ENCODE data around the gene MCCC1. TPM values are rescaled to one million over a fixed set of nuclear protein-coding genes. Genes with fewer than 3 reads are reported as not detected.
"Not testable (repeated sequence)": the region's sequence is repeated elsewhere in the genome, so short reads cannot be mapped to it uniquely, and the experiment has no call there.

Gene MCCC1
- total RNA-seq, 2 experiments from 2014 or later, result 24.0 to 25.1 TPM

- ChIA-PET CTCF (interaction anchor here (0.6 kb wide), 1 partner anchor 307 kb away, joined by 3 read pairs; no protein-coding TSS in a partner anchor), POLR2A (no interaction called here)
- H3K27me3 Mint-ChIP-seq, result no peaks in the 10 kb centered on the region
- H3K27ac Mint-ChIP-seq, result no peak overlapping the region
- H3K4me1 Mint-ChIP-seq, result no peaks in the 10 kb centered on the region
- H3K36me3 Mint-ChIP-seq (ENCODE audit: low read depth), result peaks cover 27% of the 10 kb centered on the region
- H3K9me3 Mint-ChIP-seq, result no peaks in the 10 kb centered on the region
- no peak for DNase-seq
- no peak overlapping the region for H3K4me3 Mint-ChIP-seq
Observed at GRCh38 chr3:183028416-183028815, 70.9 kb downstream of the MCCC1 start.

DNA sequence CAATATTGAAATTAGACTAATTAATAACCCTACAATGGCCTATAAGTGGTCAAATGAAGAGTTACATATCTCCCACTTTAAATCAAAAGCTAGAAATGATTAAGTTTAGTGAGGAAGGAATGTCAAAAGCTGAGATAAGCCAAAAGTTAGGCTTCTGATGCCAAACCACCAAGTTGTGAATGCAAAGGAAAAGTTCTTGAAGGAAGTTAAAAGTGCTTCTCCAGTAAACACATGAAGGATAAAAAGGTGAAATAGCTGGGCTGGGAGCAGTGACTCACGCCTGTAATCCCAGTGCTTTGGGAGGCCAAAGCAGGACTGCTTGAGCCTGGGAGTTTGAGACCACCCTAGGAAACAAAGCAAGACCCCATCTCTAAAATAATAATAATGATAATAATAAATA is 72.0 kb downstream of the MCCC1 start:
- ChIA-PET POLR2A (no interaction called here), CTCF (interaction anchor here (0.7 kb wide), 1 partner anchor 23 kb away, joined by 3 read pairs; no protein-coding TSS in a partner anchor)

DNA sequence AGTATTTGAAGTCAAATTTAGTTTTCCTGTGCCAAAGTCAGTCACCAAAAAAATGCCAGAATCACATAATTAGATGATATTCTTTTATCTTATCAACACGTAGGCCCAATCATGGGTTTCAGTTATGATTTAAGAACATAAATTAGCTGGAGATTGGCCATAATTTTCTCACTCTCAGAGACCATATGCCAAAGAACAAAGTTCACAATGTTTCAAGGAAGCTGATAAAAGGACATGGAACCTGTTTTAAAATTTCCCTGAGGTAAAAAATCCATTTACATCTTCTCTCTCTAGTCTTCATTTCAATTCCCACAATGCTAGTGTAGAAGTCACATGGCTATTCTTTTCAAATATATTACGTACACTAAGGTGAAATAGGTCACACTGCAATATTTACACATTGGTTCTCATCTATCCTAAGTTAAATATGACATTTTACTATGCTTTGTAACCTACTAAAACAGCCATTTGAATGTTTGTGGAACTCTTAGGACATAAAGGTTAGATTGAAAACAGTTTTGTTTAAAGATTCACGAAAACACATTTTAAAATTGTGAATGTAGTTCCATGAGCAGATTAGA is 76.3 kb downstream of the MCCC1 start:
- CTCF ChIA-PET, result interaction anchor here (0.6 kb wide), 1 partner anchor 64 kb away, joined by 4 read pairs; no protein-coding TSS in a partner anchor
- peaks cover 19% of the 10 kb centered on the region for H3K36me3 Mint-ChIP-seq (ENCODE audit: low read depth)
- no peak for DNase-seq
- H3K4me1 Mint-ChIP-seq, result no peaks in the 10 kb centered on the region
- POLR2A ChIA-PET, result no interaction called here
- no peaks in the 10 kb centered on the region for H3K27me3 Mint-ChIP-seq
- H3K9me3 Mint-ChIP-seq, result no peaks in the 10 kb centered on the region
- H3K27ac Mint-ChIP-seq, result no peak overlapping the region
- no peak overlapping the region for H3K4me3 Mint-ChIP-seq

More for the DNA sequence above, 72.0 kb downstream of the MCCC1 start:
- no peaks in the 10 kb centered on the region for H3K4me1 Mint-ChIP-seq
- H3K36me3 Mint-ChIP-seq (ENCODE audit: low read depth), result peaks cover 29% of the 10 kb centered on the region
- H3K4me3 Mint-ChIP-seq, result no peak overlapping the region
- H3K27me3 Mint-ChIP-seq, result no peaks in the 10 kb centered on the region
- H3K27ac Mint-ChIP-seq, result no peak overlapping the region
- no peak for DNase-seq
- no peaks in the 10 kb centered on the region for H3K9me3 Mint-ChIP-seq

DNA sequence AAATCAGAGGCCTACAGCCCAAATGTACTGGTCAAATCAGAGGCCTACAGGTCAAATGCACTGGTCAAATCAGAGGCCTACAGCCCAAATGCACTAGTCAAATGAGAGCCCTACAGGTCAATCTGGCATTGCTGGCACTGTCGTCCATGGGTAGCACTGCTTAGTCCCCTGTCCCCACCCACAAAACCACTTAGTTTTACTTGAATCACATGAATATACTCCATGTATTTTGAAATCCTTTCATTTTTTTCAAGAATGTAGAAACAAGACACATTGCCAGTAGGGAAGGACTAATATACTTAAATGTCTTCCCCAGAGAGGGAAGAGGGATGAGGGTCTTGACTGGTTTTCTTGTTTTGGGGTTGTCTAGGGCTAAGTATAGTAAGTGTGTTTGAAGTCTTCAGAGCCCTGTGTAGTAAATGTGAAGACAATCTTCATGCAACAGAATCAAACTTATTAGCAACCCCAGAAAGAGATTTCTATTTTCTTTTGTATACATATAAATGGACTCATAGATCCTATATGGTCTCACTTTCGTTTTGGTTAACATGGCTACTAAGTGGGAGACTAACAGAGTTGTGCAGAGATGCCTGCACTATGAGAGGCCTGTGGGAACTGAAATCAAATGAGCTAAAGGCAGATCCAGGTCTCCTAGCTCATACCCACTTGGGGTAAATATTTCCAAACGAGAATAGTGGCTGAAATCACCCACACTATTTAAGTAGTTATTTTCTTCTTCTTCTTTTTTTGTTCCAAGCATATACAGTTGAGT is 80.7 kb downstream of the MCCC1 start:
- Mint-ChIP-seq H3K9me3 (no peaks in the 10 kb centered on the region), H3K27me3 (no peaks in the 10 kb centered on the region), H3K4me3 (no peak overlapping the region), H3K27ac (peak overlapping the region; percentile 65), H3K4me1 (no peaks in the 10 kb centered on the region), H3K36me3 (ENCODE audit: low read depth) (peaks cover 29% of the 10 kb centered on the region)
- peak; percentile 17 for DNase-seq
- ChIA-PET CTCF (no interaction called here), POLR2A (no interaction called here)

DNA sequence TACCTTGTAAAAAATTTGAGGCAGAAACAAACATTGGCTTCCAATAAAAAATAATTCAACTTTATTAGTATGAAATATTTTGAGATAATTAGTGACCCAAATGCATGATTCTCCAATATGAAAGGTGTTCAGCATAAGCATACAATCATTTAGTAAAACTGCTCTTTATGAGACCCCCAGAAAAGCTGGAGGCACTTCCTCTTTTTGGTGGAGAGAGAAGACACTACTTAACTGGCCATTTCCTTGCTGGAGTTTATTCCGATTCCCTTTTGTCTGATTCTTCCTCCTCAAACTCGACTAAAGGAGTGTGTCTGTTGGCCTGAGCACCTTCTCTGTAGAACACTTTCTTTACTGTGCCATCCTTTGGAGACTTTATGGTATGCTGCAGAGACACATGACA is 84.1 kb downstream of the MCCC1 start:
- POLR2A ChIA-PET, result interaction anchor here (0.6 kb wide), 1 partner anchor 79 kb away, joined by 4 read pairs; no protein-coding TSS in a partner anchor
- Mint-ChIP-seq H3K36me3 (ENCODE audit: low read depth) (peaks cover 24% of the 10 kb centered on the region), H3K4me3 (no peak overlapping the region), H3K27me3 (no peaks in the 10 kb centered on the region), H3K4me1 (no peaks in the 10 kb centered on the region), H3K9me3 (no peaks in the 10 kb centered on the region), H3K27ac (no peak overlapping the region)
- no peak for DNase-seq
- CTCF ChIA-PET, result interaction anchor here (0.6 kb wide), 1 partner anchor 245 kb away, joined by 4 read pairs; no protein-coding TSS in a partner anchor

DNA sequence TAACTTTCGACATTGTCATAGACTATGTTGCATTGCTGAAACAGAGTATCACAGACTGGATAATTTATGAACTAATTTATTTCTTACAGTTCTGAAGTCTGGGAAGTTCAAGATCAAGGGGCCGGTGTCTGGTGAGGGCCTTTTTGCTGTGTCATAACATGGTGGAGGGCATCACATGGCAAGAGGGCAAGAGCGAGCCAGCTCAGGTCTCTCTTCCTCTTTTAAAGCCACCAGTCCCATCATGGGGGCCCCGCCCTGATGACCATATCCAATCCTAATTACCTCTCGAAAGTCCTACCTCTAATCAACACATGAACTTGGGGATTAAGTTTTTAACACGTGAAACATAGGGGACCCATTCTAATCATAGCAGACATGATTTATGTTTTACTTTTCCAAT is 85.4 kb downstream of the MCCC1 start:
- ChIA-PET CTCF (no interaction called here), POLR2A (no interaction called here)
- H3K9me3 Mint-ChIP-seq, result no peaks in the 10 kb centered on the region
- no peak overlapping the region for H3K27ac Mint-ChIP-seq
- peaks cover 18% of the 10 kb centered on the region for H3K36me3 Mint-ChIP-seq (ENCODE audit: low read depth)
- H3K4me1 Mint-ChIP-seq, result no peaks in the 10 kb centered on the region
- no peak overlapping the region for H3K4me3 Mint-ChIP-seq
- H3K27me3 Mint-ChIP-seq, result no peaks in the 10 kb centered on the region
- no peak for DNase-seq

- ChIA-PET POLR2A (no interaction called here), CTCF (no interaction called here)
- H3K36me3 Mint-ChIP-seq (ENCODE audit: low read depth), result peaks cover 15% of the 10 kb centered on the region
- no peak for DNase-seq
- H3K4me3 Mint-ChIP-seq, result no peak overlapping the region
- H3K4me1 Mint-ChIP-seq, result no peaks in the 10 kb centered on the region
- H3K27me3 Mint-ChIP-seq, result no peaks in the 10 kb centered on the region
- no peak overlapping the region for H3K27ac Mint-ChIP-seq
- H3K9me3 Mint-ChIP-seq, result no peaks in the 10 kb centered on the region
Observed at GRCh38 chr3:183013074-183013473, 86.2 kb downstream of the MCCC1 start.

DNA sequence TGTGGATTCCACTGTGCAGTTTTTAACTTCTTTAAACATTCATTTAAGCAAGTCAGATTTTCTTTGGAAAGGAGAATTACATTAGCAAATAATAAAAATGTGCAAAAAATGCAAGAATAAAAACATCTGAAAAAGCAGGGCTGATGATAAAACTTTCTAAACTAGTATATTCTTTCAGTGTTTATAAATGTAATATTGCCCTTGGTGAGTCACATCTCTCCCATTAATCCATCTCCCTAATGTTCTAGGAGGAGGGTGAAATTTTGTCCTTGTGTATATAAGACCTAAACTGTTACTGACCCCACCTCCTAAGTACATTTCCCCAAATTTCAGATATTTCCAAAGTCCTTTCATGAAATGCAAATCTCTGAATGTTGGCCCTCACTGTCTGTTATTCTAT is 90.5 kb downstream of the MCCC1 start:
- Mint-ChIP-seq H3K27me3 (no peaks in the 10 kb centered on the region), H3K36me3 (ENCODE audit: low read depth) (no peaks in the 10 kb centered on the region), H3K4me1 (no peaks in the 10 kb centered on the region), H3K9me3 (no peaks in the 10 kb centered on the region), H3K27ac (no peak overlapping the region), H3K4me3 (no peak overlapping the region)
- no peak for DNase-seq
- ChIA-PET POLR2A (no interaction called here), CTCF (no interaction called here)

GRCh38 chr3:183008303-183008702 is 91.0 kb downstream of the MCCC1 start:
- Mint-ChIP-seq H3K4me1 (no peaks in the 10 kb centered on the region), H3K9me3 (no peaks in the 10 kb centered on the region), H3K27me3 (no peaks in the 10 kb centered on the region), H3K36me3 (ENCODE audit: low read depth) (no peaks in the 10 kb centered on the region), H3K4me3 (no peak overlapping the region), H3K27ac (no peak overlapping the region)
- CTCF ChIA-PET, result no interaction called here
- POLR2A ChIA-PET, result no interaction called here
- DNase-seq, result no peak

DNA sequence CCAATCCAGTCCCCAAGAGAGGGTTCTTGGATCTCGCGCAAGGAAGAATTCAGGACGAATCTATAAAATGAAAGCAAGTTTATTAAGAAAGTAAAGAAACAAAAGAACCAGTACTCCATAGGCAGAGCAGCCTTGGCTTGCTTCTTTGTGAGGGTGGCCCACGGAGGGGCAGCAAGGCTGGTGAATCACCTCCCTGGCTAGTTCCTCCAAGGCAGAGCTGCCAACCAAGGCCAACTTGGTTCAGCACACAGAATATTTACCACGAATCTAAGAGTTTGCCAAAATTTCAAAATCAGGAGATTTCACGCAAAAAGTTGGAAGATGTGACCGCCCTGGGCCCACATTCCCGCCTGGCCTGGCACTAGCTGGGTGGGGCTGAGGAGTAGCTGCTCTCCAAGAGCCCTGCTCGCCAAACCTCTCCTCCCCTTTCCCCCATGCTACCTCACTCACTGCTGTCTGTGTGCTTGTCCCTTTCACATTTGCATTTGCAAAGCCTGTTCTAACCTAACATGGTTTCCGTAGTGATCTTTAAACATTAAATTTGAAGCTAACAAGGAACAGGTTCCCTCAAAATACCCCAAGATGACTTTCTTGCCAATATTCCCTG is 92.8 kb downstream of the MCCC1 start:
- H3K9me3 Mint-ChIP-seq, result no peaks in the 10 kb centered on the region
- no peak overlapping the region for H3K4me3 Mint-ChIP-seq
- H3K36me3 Mint-ChIP-seq (ENCODE audit: low read depth), result no peaks in the 10 kb centered on the region
- DNase-seq, result no peak
- H3K27me3 Mint-ChIP-seq, result no peaks in the 10 kb centered on the region
- ChIA-PET POLR2A (no interaction called here), CTCF (no interaction called here)
- no peaks in the 10 kb centered on the region for H3K4me1 Mint-ChIP-seq
- H3K27ac Mint-ChIP-seq, result no peak overlapping the region

GRCh38 chr3:182999767-183000166 is 99.5 kb downstream of the MCCC1 start:
- POLR2A ChIA-PET, result no interaction called here
- no peaks in the 10 kb centered on the region for H3K4me1 Mint-ChIP-seq
- H3K36me3 Mint-ChIP-seq (ENCODE audit: low read depth), result no peaks in the 10 kb centered on the region
- H3K27ac Mint-ChIP-seq, result no peak overlapping the region
- CTCF ChIA-PET, result interaction anchor here (1.2 kb wide), 1 partner anchor 12 kb away, joined by 3 read pairs; no protein-coding TSS in a partner anchor
- DNase-seq, result no peak
- peaks cover 10% of the 10 kb centered on the region for H3K27me3 Mint-ChIP-seq
- H3K4me3 Mint-ChIP-seq, result no peak overlapping the region
- H3K9me3 Mint-ChIP-seq, result peaks cover 2% of the 10 kb centered on the region

DNA sequence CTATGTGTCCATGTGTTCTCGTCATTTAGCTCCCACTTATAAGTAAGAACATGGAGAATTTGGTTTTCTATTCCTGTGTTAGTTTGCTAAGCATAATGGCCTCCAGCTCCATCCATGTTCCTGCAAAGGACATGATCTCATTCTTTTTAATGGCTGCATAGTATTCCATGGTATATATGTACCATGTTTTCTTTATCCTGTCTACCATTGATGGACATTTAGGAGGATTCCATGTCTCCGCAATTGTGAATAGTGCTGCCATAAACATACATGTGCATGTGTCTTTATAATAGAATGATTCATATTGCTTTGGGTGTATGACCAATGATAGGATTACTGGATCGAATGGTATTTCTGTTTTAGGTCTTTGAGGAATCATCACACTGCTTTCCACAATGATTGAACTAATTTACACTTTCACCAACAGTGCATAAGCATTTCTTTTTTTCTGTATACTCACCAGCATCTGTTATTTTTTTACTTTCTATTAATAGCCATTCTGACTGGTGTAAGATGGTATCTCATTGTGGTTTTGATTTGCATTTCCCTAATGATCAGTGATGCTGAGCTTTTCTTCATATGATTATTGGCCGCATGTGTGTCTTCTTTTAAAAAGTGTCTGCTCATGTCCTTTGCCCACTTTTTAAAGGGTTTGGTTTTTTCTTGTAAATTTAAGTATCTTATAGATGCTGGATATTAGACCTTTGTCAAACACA is 105.7 kb downstream of the MCCC1 start:
- H3K36me3 Mint-ChIP-seq (ENCODE audit: low read depth); DNase-seq; POLR2A ChIA-PET; H3K4me1 Mint-ChIP-seq; H3K4me3 Mint-ChIP-seq; H3K9me3 Mint-ChIP-seq; H3K27ac Mint-ChIP-seq: not testable (repeated sequence)
- CTCF ChIA-PET, result interaction anchor here (1.0 kb wide), 1 partner anchor 12 kb away, joined by 5 read pairs; no protein-coding TSS in a partner anchor
- H3K27me3 Mint-ChIP-seq, result peaks cover 12% of the 10 kb centered on the region

GRCh38 chr3:182989566-182989965 is 109.7 kb downstream of the MCCC1 start:
- Mint-ChIP-seq H3K36me3 (ENCODE audit: low read depth) (no peaks in the 10 kb centered on the region), H3K4me3 (no peak overlapping the region), H3K27me3 (peaks cover 2% of the 10 kb centered on the region), H3K27ac (no peak overlapping the region), H3K9me3 (peaks cover 7% of the 10 kb centered on the region), H3K4me1 (no peaks in the 10 kb centered on the region)
- POLR2A ChIA-PET, result no interaction called here
- DNase-seq, result no peak
- CTCF ChIA-PET, result interaction anchor here (0.6 to 1.8 kb wide), 4 partner anchors 12 to 39 kb away, joined by 3 to 5 read pairs (median 3); no protein-coding TSS in a partner anchor
